ENCODE results near the gene KYAT1. TPM values are rescaled to one million over a fixed set of nuclear protein-coding genes. Genes with fewer than 3 reads are reported as not detected.

KYAT1 gene
- polyA plus RNA-seq, 1 donor, result 6.2 TPM

- DNase-seq (ENCODE audit: low read depth), result no peak
These were observed 26.6 kb upstream of the KYAT1 start for GRCh38 chr9:128908372-128908771.

DNA sequence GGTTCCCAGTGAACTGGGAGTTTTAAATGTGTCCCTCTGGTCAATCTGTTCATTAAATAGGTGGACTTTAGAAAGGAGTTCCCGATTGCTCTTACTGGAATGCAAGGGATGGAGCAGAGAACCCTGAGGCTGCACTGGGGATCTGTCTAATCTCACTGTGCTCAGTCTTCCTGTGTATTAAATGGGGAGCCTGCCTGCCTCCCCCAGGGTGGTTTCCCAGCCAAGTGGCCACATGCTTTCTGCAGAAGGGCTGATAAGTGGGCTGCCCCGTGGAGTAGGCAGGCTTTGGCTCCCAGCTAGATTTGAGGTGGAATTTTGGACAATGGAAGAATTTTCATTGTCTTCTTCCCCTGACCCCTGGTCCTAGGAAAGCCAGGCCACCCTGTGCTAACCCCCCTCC, 25.0 kb upstream of the KYAT1 start:
- DNase-seq (ENCODE audit: low read depth), result no peak

DNA sequence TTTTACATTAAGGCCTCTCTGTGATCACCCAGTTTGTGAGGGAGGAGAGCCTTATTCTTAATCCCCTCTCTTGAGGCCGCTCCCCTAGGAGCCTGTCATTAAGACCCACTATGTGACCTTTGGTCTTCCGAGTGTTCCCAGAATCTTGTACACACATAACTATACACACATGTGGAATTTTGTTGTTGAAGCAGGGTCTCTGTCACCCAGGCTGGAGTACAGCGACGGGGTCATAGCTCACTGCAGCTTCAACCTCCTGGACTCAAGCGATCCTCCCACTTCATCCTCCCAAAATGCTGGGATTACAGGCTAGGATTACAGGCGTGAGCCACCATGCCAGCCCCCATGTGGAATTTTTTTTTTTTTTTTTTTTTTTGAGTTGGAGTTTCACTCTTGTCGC, 24.2 kb upstream of the KYAT1 start:
- DNase-seq (ENCODE audit: low read depth), result no peak

- DNase-seq (ENCODE audit: low read depth), result no peak
These were observed 22.3 kb upstream of the KYAT1 start for GRCh38 chr9:128903871-128904620.

GRCh38 chr9:128903079-128903461, 21.3 kb upstream of the KYAT1 start:
- no peak for DNase-seq (ENCODE audit: low read depth)

DNA sequence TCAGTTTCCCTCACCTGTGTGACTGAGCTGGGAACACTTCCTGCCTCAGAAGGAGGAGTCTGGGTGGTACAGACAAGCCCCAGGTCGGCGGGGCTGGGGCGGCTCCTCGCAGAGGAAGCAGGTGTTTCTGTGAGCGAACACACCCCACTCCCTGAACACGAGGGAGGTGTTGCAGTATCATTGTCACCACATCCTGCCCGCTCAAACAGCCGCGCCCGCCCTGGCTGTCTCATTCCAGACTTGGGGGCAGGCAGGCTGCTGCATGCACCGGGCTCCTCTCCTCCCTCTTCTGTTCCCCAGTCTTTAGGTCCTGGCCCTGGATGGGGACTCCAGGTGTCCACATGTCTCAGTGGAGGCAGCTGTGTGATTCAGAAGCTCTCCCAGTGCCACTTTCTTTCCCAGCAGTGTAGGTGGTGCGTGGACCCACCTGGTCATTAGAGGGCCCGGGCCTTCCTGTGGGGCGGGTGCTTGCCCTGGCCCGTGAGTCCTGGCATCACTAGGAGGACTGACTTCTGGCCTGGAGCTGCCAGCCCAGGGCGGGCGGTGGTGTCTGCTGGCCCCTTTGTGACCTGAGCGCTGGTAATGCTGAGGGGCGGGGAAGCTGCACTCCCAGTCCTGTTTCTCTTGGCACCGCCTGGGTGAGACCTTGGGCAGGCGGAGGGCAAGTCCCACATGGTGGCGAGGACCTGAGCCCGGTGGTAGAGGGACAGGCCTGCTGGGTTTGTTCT, 20.8 kb upstream of the KYAT1 start:
- no peak for DNase-seq (ENCODE audit: low read depth)

DNA sequence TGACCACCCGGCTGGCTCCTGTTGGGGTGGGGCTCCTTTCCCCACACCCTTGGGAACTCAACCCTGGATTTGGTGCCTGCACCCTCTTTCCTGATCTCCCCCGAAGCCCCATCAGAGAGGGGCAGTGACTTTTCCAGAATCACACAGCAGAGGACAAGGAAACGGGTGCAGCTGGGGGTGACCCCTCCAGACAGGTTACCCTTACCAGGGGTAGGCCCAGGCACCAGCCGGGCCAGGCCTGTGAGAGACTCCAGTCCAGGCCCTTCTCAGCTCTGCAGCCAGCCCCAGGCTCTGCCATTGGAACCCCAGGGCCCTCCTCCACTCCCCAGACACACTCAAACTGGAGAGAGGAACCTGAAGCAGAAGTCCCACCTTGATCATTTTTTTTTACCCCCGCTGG, 20.1 kb upstream of the KYAT1 start:
- no peak for DNase-seq (ENCODE audit: low read depth)

DNA sequence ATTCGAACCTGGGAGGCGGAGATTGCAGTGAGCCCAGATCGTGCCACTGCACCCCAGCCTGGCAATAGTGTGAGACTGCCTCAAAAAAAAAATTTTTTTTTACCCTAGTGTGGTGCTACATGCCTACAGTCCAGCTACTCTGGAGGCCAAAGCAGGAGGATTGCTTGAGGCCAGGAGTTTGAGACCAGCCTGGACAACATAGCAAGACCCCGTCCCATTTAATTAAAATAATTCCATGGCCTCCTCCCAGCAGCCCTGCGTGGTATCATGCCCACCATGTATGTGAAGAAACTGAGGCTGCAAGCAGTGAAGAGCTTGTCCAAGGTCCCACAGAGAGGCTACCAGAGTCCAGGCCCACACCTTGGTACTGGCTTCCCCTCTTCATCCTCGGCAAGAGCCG, 19.6 kb upstream of the KYAT1 start:
- DNase-seq (ENCODE audit: low read depth), result no peak

DNA sequence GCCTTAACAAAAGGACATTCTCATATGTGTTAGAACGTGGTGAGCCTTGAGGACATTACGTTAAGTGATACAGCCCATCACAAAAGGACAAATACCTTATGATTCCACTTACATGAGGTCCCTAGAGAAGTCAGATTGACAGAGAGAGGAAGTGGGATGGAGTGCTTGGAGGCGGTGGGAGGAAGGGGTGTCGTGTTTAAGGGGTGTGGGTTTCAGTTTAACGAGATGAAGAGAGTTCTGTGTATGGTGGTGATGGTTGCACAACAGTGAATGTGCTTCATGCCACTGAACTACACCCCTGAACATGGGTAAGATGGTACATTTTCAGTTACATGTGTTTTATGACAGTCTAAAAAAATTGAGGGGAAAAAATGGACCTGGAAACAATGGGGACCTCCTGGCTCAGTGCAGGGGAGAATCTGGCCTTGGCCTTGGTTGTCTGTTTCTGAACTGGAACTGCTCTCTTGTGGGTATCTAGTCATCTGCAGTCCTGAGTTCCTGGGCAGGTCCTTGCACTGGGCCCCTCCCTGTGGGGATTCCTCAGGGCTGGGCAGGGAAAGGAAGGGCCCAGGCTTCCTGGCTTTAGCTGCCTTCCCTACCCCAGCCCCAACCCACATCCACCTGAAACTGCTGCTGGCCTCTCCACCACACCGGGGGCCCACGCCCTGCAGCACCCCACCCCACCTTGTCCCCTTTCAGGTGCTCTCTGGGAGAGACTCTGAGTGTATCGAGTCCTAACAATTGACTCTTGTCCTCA, 18.0 kb upstream of the KYAT1 start:
- DNase-seq (ENCODE audit: low read depth), result no peak

- no peak for DNase-seq (ENCODE audit: low read depth)
These were observed 17.3 kb upstream of the KYAT1 start for GRCh38 chr9:128898845-128899565.

- no peak for DNase-seq (ENCODE audit: low read depth)
These were observed 16.6 kb upstream of the KYAT1 start for GRCh38 chr9:128898382-128898781.

DNA sequence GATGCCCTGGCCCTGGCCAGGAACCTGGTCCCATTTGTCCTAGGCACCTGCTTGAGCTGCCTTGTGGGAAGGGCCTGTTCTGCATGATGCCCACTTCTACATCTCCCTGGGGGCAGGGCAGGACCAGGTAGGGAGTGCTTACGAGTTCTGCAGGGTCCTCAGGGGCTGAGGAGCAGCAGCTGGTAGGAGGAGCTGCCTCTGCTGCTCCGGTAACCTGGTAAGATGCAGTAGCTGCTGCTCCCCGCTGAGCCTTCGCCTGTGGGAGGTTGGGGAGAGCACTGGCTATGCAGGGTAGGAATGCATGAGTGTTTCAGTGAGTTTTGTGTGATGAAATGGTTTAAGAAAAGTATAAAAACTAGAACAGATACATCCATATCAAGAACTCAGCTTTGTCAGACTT, 13.8 kb upstream of the KYAT1 start:
- no peak for DNase-seq (ENCODE audit: low read depth)

GRCh38 chr9:128894764-128895163, 13.0 kb upstream of the KYAT1 start:
- no peak for DNase-seq (ENCODE audit: low read depth)

DNA sequence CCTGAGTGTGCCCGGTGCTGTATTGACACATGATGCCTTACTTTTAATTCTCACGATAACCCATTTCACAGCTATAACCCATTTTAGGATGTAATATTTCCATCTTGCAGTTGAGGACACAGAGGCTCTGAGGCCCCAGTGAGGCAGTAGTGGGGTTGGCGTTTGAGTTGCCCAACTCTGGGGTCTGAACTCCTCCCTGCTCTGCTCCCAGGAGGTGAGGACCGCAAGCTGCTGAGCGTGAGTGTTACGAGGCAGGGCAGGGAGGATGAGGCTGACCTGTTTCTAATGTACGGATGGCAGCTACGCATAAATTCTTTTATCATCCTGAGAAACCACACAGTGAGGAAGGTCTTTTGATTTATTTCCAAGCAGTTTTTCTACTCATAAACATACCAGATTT, 11.6 kb upstream of the KYAT1 start:
- DNase-seq (ENCODE audit: low read depth), result no peak

DNA sequence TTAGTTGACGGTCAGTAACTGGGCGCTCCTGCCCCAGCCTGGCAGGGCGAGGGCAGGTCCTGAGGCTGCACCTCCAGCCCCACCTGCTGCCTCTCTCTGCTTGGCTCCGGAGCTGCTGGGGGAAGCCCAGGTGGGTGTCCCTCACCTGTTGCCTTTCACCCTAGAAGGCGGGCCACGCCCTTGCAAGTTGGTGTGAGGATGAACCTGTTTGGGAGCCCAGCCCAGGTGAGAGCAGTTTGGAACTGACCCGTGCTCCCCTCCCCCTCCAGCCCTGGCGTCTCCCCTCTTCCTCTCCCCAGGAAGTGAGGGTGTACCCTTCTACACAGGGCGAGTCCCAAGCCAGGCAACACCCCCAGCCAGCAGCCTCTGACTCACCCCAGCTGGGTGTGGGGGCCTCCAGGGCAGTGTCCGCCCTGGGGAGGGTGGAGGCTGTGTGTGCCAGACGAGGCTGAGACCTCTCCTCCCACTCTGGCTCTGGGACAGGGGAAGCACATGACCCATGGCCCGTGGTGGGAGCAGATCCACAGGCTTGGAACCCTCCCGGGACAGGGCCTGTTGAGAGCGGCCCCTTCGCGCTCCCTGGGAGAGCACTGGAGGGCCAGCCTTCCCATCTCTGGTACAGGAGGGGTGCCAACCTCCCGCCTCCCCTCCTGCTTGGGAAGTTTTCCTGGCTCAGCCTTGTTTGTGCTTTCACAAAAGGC, 10.6 kb upstream of the KYAT1 start:
- no peak for DNase-seq (ENCODE audit: low read depth)

DNA sequence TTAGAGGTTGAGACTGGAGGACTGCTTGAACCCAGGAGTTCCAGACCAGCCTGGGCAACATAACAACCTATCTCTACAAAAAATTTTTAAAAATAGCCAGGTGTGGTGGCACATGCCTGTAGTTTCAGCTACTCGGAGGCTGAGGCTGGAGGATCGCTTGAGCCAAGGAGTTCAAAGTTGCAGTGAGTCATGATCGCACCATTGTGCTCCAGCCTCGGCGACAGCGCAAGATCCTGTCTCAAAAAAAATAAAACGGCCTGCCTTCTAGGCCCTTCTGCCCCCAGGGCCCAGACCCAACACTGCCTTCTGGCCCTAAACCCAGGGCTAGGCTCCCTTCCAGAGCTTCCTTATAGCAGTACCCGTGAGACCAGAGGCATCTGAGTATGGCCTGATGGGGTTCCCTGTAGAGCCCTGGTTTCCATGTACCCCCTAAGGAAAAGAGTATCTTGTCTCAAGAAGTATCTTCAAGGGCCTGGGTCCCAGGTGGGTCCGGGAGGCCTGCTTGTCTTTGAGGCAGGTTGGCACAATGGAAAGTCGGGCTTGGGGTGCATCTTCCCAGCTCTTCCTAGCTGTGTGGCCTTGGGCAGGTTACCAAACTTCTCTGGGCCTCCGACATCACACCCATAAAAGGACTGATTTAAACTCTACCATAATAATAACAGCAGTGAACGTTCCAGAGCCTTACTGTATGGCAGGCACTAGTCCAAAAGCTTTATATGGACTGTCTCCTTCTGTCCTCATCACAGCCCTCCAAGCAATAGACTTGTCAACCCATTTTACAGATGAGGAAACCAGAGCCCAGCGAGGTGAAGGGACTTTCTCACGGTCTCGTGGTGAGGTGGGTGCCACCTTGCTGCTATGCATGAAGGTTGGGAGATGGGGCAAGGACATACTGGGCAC, 9.8 kb upstream of the KYAT1 start:
- DNase-seq (ENCODE audit: low read depth), result no peak

DNA sequence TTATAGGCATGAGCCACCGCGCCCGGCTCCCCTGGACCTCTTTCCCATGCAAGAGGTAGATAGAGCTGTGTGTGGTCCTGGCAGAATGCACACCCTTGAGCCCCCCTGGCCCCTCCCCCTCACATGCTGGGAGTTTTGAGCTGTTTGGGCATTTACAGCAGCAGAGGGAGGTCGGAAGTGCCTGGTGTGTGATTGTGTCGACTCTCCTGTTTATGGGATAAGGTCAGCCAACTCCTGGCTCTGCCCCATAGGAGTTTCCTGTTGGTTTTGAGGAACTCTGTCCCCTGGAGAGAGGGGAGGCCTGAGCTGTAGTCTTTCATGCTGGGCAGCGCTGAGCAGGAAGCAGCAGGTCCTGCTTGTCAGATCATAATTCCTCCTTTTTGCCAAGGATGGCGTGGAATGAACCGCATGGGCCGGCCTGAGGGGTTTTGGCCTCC, 6.2 kb upstream of the KYAT1 start:
- no peak for DNase-seq (ENCODE audit: low read depth)

- no peak for DNase-seq (ENCODE audit: low read depth)
These were observed 5.3 kb upstream of the KYAT1 start for GRCh38 chr9:128887049-128887448.

DNA sequence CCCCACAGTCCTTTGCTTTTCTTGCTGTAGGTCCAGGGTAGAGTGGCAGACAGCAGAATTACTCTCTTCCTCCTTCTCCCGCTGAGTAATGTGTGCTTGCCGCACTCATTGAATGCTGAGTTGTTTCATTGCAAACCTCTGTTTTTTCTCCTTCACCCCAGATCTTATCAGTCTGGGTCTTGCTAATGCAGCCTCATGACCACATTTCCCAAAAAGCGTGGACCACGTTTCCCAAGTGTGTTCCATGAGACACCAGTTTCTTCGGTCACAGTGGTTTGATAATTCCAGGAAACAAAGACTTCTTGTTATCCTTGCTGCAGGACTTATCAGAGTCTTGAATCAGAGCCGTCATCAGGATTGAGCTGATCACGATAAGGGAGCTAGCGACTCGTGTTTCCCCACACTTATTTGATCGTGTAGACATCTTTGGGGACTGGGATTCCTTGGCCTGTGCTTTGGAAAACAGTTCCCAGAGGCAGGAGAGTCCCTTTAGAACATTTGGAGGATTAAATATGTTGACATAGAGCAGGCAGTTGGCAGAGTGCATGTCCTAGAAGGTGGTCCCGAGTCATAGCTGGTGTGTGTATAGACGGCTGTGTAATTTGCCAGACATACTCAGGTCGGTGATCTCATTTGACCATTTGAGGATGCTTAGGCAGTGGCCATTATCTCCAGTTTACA, 4.6 kb upstream of the KYAT1 start:
- DNase-seq (ENCODE audit: low read depth), result no peak

DNA sequence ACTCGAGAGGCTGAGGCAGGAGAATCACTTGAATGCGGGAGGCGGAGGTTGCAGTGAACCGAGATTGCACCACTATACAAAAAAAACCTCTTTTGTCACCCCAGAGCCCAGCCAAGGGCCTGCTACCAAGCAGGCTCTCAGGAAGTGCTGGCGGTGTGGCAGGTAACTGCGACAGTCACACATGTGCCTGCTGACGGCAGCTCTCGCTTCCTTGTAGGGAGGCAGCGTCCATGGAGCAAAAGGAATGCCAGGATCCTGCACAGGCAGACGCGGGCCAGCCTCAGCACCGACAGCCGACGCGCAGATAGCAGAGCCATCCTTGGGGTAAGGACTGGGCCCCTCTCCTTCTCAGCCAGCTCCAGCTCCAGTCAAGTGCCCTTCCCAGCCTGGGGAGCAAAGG, 4.0 kb upstream of the KYAT1 start:
- no peak for DNase-seq (ENCODE audit: low read depth)

Measured in forelimb muscle (tissue), 1 donor.